HCT116 (cell line): Measurements from ENCODE around the gene MAP2K1. TPM values are rescaled to one million over a fixed set of nuclear protein-coding genes. Genes with fewer than 3 reads are reported as not detected.

Experiments used
- ATAC-seq: fragments of 200-7000 bp; cut with Tn5 transposase; 2 replicates; pipeline ENCODE4 v1.9.1; 2020; ENCODE audit warnings: mild to moderate bottlenecking, moderate library complexity
- BruUV-seq: library from RNA; stranded (reverse); fragments of 400-500 nt; replicated peaks from 2 replicates; lab custom pipeline; 2021; lab: Mats Ljungman, UMichigan
- CTCF ChIA-PET: fragments of 300-600 bp; sonication (Branson Sonifier 250); formaldehyde crosslinking; loops from one replicate; lab custom pipeline; 2021; ENCODE audit warnings: antibody characterized with exemption; lab: Charles Lee
- POLR2A ChIA-PET: fragments of 300-600, 350-600 bp; sonication (Branson Sonifier 250); formaldehyde crosslinking; loops from one replicate; lab custom pipeline; 2021; ENCODE audit warnings: antibody characterized with exemption; lab: Charles Lee
- RAD21 ChIA-PET, 2 experiments: fragments of 300-600 bp; sonication (Branson Sonifier 250); formaldehyde crosslinking; loops; one replicate each; lab custom pipeline; 2023; ENCODE audit warnings: low total read pairs in 2 of 2; ENCODE audit not compliant: uncharacterized antibody in 2 of 2, unreplicated experiment in 2 of 2, low non-redundant PET in 1 of 2; lab: Charles Lee
- DNase-seq: peaks from one replicate; pipeline ENCODE4 v3.0.0-alpha.2; 2010; ENCODE audit warnings: low read depth, low spot score
- H2AFZ ChIP-seq: fragments of 200-600 bp; shearing (Covaris generic), sonication (generic); 2 replicates; pipeline ENCODE4 v1.6.1; 2017; ENCODE audit warnings: low read depth, mixed run types, mixed read lengths, antibody characterized with exemption, low read length; ENCODE audit not compliant: poor library complexity, severe bottlenecking
- H3K27ac ChIP-seq: 2 replicates; pipeline ENCODE4 v1.5.1; 2012; ENCODE audit warnings: low read depth, low read length
- H3K27me3 ChIP-seq: fragments of 200-600 bp; sonication (generic); 2 replicates; pipeline ENCODE4 v1.6.1; 2016; ENCODE audit warnings: mixed run types, low read length, mixed read lengths; ENCODE audit not compliant: insufficient read depth
- H3K36me3 ChIP-seq, 2 experiments: fragments of 200-500 bp in 1 of 2; fragments of 200-600 bp in 1 of 2; sonication (Bioruptor generic) in 1 of 2; sonication (generic) in 1 of 2; 2 replicates each; pipeline versions ENCODE4 v1.5.1 to v1.6.1; 2014 to 2016; ENCODE audit warnings: low read length in 2 of 2, inconsistent platforms in 1 of 2, mixed read lengths in 1 of 2, mixed run types in 1 of 2; ENCODE audit not compliant: insufficient read depth in 2 of 2, control insufficient read depth in 1 of 2
- H3K4me1 ChIP-seq, 2 experiments: fragments of 200-600 bp in 1 of 2; sonication (generic) in 1 of 2; 2 replicates each; pipeline versions ENCODE4 v1.5.1 to v1.6.1; 2012 to 2017; ENCODE audit warnings: low read length in 2 of 2, inconsistent platforms in 1 of 2, mild to moderate bottlenecking in 1 of 2, mixed read lengths in 1 of 2, mixed run types in 1 of 2, moderate library complexity in 1 of 2; ENCODE audit not compliant: insufficient read depth in 2 of 2, control insufficient read depth in 1 of 2
- H3K4me2 ChIP-seq: fragments of 200-600 bp; sonication (generic); 2 replicates; pipeline ENCODE4 v1.6.1; 2017; ENCODE audit warnings: mixed run types, low read length, mixed read lengths
- H3K4me3 ChIP-seq, 2 experiments: fragments of 200-600 bp in 1 of 2; sonication (generic) in 1 of 2; replicated peaks in 1 of 2; 2 replicates each; pipeline ENCODE4 v1.5.1; 2011 to 2016; ENCODE audit warnings: low read length in 2 of 2, control low read depth in 1 of 2, low read depth in 1 of 2, mild to moderate bottlenecking in 1 of 2, mixed read lengths in 1 of 2, mixed run types in 1 of 2
- H3K79me2 ChIP-seq: fragments of 200-600 bp; sonication (generic); 2 replicates; pipeline ENCODE4 v1.6.1; 2017; ENCODE audit warnings: mild to moderate bottlenecking, mixed run types, low read length, moderate library complexity, mixed read lengths; ENCODE audit not compliant: insufficient read depth
- H3K9ac ChIP-seq: fragments of 200-600 bp; sonication (generic); 2 replicates; pipeline ENCODE4 v1.6.1; 2016; ENCODE audit warnings: low read length, mixed read lengths
- H3K9me2 ChIP-seq: fragments of 200-600 bp; sonication (generic), shearing (Covaris generic); 2 replicates; pipeline ENCODE4 v1.6.1; 2017; ENCODE audit warnings: mixed run types, mild to moderate bottlenecking, moderate library complexity; ENCODE audit not compliant: insufficient read depth
- H3K9me3 ChIP-seq, 2 experiments: fragments of 200-500 bp in 1 of 2; fragments of 200-600 bp in 1 of 2; sonication (Bioruptor generic) in 1 of 2; sonication (generic) in 1 of 2; 2 replicates each; pipeline ENCODE4 v1.6.1; 2014 to 2017; ENCODE audit warnings: low read length in 2 of 2, mixed read lengths in 2 of 2, inconsistent platforms in 1 of 2, low read depth in 1 of 2, mild to moderate bottlenecking in 1 of 2, mixed run types in 1 of 2, moderate library complexity in 1 of 2; ENCODE audit not compliant: control insufficient read depth in 1 of 2, insufficient read depth in 1 of 2
- H4K20me1 ChIP-seq: fragments of 200-600 bp; sonication (generic), shearing (Covaris generic); 2 replicates; pipeline ENCODE4 v1.6.1; 2017; ENCODE audit warnings: mixed run types, mild to moderate bottlenecking, moderate library complexity; ENCODE audit not compliant: insufficient read depth
- ATF3 ChIP-seq: IDR thresholded peaks from 2 replicates; pipeline ENCODE4 v1.6.1; 2012
- EGR1 ChIP-seq: IDR thresholded peaks from 2 replicates; pipeline ENCODE4 v1.6.1; 2012; ENCODE audit warnings: low read depth
- ELF1 ChIP-seq: IDR thresholded peaks from 2 replicates; pipeline ENCODE4 v1.6.1; 2012; ENCODE audit warnings: low read depth, borderline replicate concordance
- EZH2 ChIP-seq: fragments of 200-600 bp; sonication (generic); IDR thresholded peaks from 2 replicates; pipeline ENCODE4 v1.6.1; 2017; ENCODE audit warnings: antibody characterized with exemption, mixed run types
- FOSL1 ChIP-seq: IDR thresholded peaks from 2 replicates; pipeline ENCODE4 v1.6.1; 2012; ENCODE audit warnings: low read depth
- JUND ChIP-seq: IDR thresholded peaks from 2 replicates; pipeline ENCODE4 v1.6.1; 2012
- POLR2AphosphoS5 ChIP-seq: IDR thresholded peaks from 2 replicates; pipeline ENCODE4 v1.6.1; 2011; ENCODE audit warnings: mild to moderate bottlenecking, low read depth, low read length, moderate library complexity
- REST ChIP-seq: IDR thresholded peaks from 2 replicates; pipeline ENCODE4 v1.6.1; 2012; ENCODE audit warnings: low read depth
- SP1 ChIP-seq: IDR thresholded peaks from 2 replicates; pipeline ENCODE4 v1.6.1; 2012; ENCODE audit warnings: low read depth
- SRF ChIP-seq: IDR thresholded peaks from 2 replicates; pipeline ENCODE4 v1.6.1; 2012; ENCODE audit warnings: low read depth
- TCF7L2 ChIP-seq: IDR thresholded peaks from 2 replicates; pipeline ENCODE4 v1.7.0; 2011; ENCODE audit warnings: borderline replicate concordance, inconsistent platforms; ENCODE audit not compliant: insufficient read depth, insufficient read length; ENCODE audit errors: extremely low read depth
- YY1 ChIP-seq: IDR thresholded peaks from 2 replicates; pipeline ENCODE4 v1.6.1; 2011; ENCODE audit warnings: low read length, low read depth, moderate library complexity, mild to moderate bottlenecking; ENCODE audit not compliant: insufficient replicate concordance; ENCODE audit errors: extremely low read depth
- ZFX ChIP-seq: fragments of 450-650 bp; IDR thresholded peaks from 2 replicates; pipeline ENCODE4 v1.6.1; 2017
- ZNF274 ChIP-seq: fragments of 200-500 bp; sonication (Bioruptor generic); IDR thresholded peaks from 2 replicates; pipeline ENCODE4 v1.6.1; 2014; ENCODE audit warnings: mild to moderate bottlenecking, low read depth, low read length, inconsistent platforms
- intact Hi-C: fragments of 100-400 bp; cut with micrococcal nuclease; formaldehyde crosslinking; loops from 2 replicates; pipeline ENCODE4 v1.10.0; 2022
- total RNA-seq: library from RNA; stranded (reverse); gene quantifications from one replicate; pipeline ENCODE4 v1.2.1, GENCODE V29; 2021; ENCODE audit not compliant: unreplicated experiment
- TF ChIP-seq, protein P1 (sequence below), 3 experiments: fragments of 200-600 bp in 1 of 3; sonication (generic) in 1 of 3; IDR thresholded peaks in 2 of 3; conservative IDR thresholded peaks in 1 of 3; 2 replicates each; pipeline ENCODE4 v1.5.1; 2012 to 2017; ENCODE audit warnings: low read depth in 2 of 3, low read length in 2 of 3, antibody characterized with exemption in 1 of 3, borderline replicate concordance in 1 of 3, control low read depth in 1 of 3, mild to moderate bottlenecking in 1 of 3, mixed read lengths in 1 of 3, mixed run types in 1 of 3, moderate library complexity in 1 of 3; ENCODE audit not compliant: insufficient read depth in 1 of 3
- TF ChIP-seq, protein P2 (sequence below): IDR thresholded peaks from 2 replicates; pipeline ENCODE4 v1.6.1; 2011; ENCODE audit warnings: mild to moderate bottlenecking, low read length, moderate library complexity; ENCODE audit not compliant: insufficient replicate concordance; ENCODE audit errors: extremely low read depth

The MAP2K1 gene
- total RNA-seq, 1 experiment from 2014 or later: 52.3 TPM

GRCh38 chr15:66514586-66514985 is 127.9 kb downstream of the MAP2K1 start:
- H3K4me3 ChIP-seq: no peak overlapping the region
- H3K9ac ChIP-seq: no peak overlapping the region
- no peak for TF ChIP-seq FOSL1
- TF ChIP-seq YY1: no peak
- TF ChIP-seq ATF3: no peak
- no peak for TF ChIP-seq REST
- no peak for TF ChIP-seq ELF1
- no peak for TF ChIP-seq SRF
- no peak for TF ChIP-seq ZFX
- no peak for TF ChIP-seq TCF7L2
- no peak for TF ChIP-seq SP1
- TF ChIP-seq, protein P1, sequence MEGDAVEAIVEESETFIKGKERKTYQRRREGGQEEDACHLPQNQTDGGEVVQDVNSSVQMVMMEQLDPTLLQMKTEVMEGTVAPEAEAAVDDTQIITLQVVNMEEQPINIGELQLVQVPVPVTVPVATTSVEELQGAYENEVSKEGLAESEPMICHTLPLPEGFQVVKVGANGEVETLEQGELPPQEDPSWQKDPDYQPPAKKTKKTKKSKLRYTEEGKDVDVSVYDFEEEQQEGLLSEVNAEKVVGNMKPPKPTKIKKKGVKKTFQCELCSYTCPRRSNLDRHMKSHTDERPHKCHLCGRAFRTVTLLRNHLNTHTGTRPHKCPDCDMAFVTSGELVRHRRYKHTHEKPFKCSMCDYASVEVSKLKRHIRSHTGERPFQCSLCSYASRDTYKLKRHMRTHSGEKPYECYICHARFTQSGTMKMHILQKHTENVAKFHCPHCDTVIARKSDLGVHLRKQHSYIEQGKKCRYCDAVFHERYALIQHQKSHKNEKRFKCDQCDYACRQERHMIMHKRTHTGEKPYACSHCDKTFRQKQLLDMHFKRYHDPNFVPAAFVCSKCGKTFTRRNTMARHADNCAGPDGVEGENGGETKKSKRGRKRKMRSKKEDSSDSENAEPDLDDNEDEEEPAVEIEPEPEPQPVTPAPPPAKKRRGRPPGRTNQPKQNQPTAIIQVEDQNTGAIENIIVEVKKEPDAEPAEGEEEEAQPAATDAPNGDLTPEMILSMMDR (IDR thresholded peaks at IDR 0.05 in 2 of 3, conservative IDR thresholded peaks at IDR 0.05 in 1 of 3; ENCODE audit: borderline replicate concordance in 1 of 3, insufficient read depth in 1 of 3, low read depth in 2 of 3, low read length in 2 of 3): no peak
- no peak for TF ChIP-seq JUND
- TF ChIP-seq ZNF274: no peak
- TF ChIP-seq EGR1: no peak
- TF ChIP-seq, protein P2, sequence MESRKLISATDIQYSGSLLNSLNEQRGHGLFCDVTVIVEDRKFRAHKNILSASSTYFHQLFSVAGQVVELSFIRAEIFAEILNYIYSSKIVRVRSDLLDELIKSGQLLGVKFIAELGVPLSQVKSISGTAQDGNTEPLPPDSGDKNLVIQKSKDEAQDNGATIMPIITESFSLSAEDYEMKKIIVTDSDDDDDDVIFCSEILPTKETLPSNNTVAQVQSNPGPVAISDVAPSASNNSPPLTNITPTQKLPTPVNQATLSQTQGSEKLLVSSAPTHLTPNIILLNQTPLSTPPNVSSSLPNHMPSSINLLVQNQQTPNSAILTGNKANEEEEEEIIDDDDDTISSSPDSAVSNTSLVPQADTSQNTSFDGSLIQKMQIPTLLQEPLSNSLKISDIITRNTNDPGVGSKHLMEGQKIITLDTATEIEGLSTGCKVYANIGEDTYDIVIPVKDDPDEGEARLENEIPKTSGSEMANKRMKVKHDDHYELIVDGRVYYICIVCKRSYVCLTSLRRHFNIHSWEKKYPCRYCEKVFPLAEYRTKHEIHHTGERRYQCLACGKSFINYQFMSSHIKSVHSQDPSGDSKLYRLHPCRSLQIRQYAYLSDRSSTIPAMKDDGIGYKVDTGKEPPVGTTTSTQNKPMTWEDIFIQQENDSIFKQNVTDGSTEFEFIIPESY: no peak
- TF ChIP-seq POLR2AphosphoS5: no peak
- TF ChIP-seq EZH2: no peak
- H3K27ac ChIP-seq: no peak overlapping the region
- H3K9me3 ChIP-seq: no peaks in the 10 kb centered on the region
- H4K20me1 ChIP-seq: no peaks in the 10 kb centered on the region
- 0 out of 2 replicates have a peak, but pooled peaks cover 7% of the 10 kb centered on the region for H3K79me2 ChIP-seq
- H2AFZ ChIP-seq: no peak overlapping the region
- ChIA-PET POLR2A (interaction anchor here (0.9 kb wide), 1 partner anchor 9 kb away, joined by 3 read pairs; the partner anchor contains the start of gene ZWILCH), RAD21 (no interaction called here), CTCF (no interaction called here)
- peaks cover 0 to 11% of the 10 kb centered on the region in 2 experiments; a peak in 2 of 4 replicates for H3K4me1 ChIP-seq
- H3K9me2 ChIP-seq: no peaks in the 10 kb centered on the region
- BruUV-seq: no TSS peak
- no peak for ATAC-seq
- peaks cover 7 to 20% of the 10 kb centered on the region in 2 experiments for H3K36me3 ChIP-seq
- H3K27me3 ChIP-seq: no peaks in the 10 kb centered on the region
- no peak overlapping the region for H3K4me2 ChIP-seq
- intact Hi-C loops: no loop called here
- no peak for DNase-seq
